ENCODE results near the gene DOCK4.

DNA sequence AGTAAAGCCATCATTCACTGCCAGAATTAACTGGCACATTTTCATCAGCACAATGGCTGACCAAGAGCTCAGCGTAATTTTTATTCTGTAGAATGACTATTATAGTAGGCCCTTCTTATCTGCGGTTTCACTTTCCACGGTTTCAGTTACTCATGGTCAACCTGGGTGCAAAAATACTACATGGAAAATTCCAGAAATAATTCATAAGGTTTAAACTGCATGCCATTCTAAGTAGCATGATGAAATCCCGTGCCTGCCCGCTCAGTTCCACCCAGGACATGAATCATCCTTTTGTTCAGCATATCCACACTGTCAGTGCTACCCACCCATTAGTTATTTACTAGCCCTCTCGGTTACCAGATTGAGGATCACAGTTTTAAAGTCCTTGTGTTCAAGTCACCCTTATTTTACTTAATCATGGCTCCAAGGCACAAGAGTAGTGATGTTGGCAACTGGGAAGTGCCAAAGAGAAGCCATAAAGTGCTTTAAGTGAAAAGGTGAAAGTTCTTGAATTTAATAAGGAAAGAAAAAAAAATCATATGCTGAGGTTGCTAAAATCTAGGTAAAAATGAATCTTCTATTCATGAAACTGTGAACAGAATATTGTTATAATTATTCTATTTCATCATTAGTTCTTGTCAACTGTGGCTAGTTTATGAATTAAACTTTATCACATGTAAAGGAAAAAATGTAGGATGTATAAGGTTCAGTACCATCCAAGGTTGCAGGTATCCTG is 204.9 kb downstream of the DOCK4 start:
- TF ChIP-seq POLR2A (IDR thresholded peaks at IDR 0.05), result no peak
- TF ChIP-seq, protein P1, sequence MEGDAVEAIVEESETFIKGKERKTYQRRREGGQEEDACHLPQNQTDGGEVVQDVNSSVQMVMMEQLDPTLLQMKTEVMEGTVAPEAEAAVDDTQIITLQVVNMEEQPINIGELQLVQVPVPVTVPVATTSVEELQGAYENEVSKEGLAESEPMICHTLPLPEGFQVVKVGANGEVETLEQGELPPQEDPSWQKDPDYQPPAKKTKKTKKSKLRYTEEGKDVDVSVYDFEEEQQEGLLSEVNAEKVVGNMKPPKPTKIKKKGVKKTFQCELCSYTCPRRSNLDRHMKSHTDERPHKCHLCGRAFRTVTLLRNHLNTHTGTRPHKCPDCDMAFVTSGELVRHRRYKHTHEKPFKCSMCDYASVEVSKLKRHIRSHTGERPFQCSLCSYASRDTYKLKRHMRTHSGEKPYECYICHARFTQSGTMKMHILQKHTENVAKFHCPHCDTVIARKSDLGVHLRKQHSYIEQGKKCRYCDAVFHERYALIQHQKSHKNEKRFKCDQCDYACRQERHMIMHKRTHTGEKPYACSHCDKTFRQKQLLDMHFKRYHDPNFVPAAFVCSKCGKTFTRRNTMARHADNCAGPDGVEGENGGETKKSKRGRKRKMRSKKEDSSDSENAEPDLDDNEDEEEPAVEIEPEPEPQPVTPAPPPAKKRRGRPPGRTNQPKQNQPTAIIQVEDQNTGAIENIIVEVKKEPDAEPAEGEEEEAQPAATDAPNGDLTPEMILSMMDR (IDR thresholded peaks at IDR 0.05), result no peak

All from esophagus squamous epithelium (tissue), 4 donors.